ENCODE measurements around the gene COL13A1. TPM values are rescaled to one million over a fixed set of nuclear protein-coding genes. Genes with fewer than 3 reads are reported as not detected.

The COL13A1 gene
- total and polyA plus RNA-seq, 10 donors = 4.1 to 16.1 (median 9.5) TPM

DNA sequence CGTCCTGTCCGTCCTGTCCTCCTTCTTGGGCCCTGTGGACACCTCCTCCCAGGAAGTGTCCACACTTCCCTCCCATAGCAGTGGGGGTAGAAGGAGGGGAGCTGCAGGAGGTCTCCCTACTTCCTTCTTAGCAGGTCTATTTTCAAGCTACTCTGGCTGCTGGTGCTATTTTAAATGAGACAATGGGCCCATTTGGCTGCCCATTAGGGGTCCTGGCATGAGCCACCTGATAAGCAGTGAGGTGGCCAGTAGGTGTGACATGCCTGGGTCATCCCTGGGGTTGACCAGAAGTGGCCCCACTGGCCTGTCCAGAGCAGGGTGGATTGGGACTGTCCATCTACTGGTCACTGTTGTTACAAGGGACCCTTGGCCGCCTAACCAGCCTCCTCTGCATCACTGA lies 75.2 kb downstream of the COL13A1 start:
- H3K27me3 ChIP-seq (replicated peaks in 1 of 7) = peaks cover 0 to 45% (median 5%) of the 10 kb centered on the region in 7 donors
- no peaks in the 10 kb centered on the region for H3K36me3 ChIP-seq
- H3K27ac ChIP-seq = no peak overlapping the region
- intact Hi-C loops (cut with DNase I; ENCODE audit: low total_unique reads) = no loop called here
- peaks cover 0 to 4% (median 0%) of the 10 kb centered on the region in 6 donors for H3K4me1 ChIP-seq
- 73 to 93% (median 79%) methylated on average over 3 of the region's 3 CpGs for WGBS, 5 donors
- no peak overlapping the region for H3K4me3 ChIP-seq
- TF ChIP-seq POLR2AphosphoS5 (IDR thresholded peaks at IDR 0.05) (no peak), POLR2A (IDR thresholded peaks at IDR 0.05) (no peak), CTCF (IDR thresholded peaks at IDR 0.05 in 8 of 11, conservative IDR thresholded peaks at IDR 0.05 in 3 of 11) (no peak)
- no peak for DNase-seq
- H3K9me3 ChIP-seq = no peaks in the 10 kb centered on the region

DNA sequence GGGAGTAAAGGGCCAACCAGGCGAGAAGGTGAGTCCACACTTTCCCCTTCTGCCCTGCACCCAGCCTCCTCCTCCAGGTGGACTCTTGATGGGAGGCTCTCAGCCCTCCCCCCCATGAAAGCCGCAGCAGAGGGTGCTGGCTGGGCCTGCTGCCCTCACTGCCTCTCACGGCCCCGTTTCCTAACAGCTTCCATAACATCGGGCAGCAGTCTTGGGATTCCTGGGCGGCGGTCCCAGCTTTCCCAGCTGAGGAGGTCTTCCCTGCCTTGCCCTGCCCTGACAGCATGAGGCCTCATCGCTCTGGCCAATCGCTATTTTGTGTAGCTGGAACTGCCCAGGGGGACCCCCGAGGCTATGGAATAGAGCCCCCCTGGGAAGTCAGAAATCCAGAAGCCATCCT lies 76.3 kb downstream of the COL13A1 start:
- Histone ChIP-seq H3K27ac (no peak overlapping the region), H3K4me1 (peaks cover 0 to 4% (median 0%) of the 10 kb centered on the region in 6 donors), H3K4me3 (no peak overlapping the region), H3K27me3 (replicated peaks in 1 of 7) (peaks cover 0 to 54% (median 5%) of the 10 kb centered on the region in 7 donors), H3K9me3 (no peaks in the 10 kb centered on the region), H3K36me3 (no peaks in the 10 kb centered on the region)
- intact Hi-C loops (cut with DNase I; ENCODE audit: low total_unique reads) = no loop called here
- 80 to 91% (median 88%) methylated on average over 8 to 10 of the region's 10 CpGs for WGBS, 5 donors
- no peak for DNase-seq
- TF ChIP-seq CTCF (IDR thresholded peaks at IDR 0.05 in 8 of 11, conservative IDR thresholded peaks at IDR 0.05 in 3 of 11) (no peak), POLR2AphosphoS5 (IDR thresholded peaks at IDR 0.05) (no peak), POLR2A (IDR thresholded peaks at IDR 0.05) (no peak)

DNA sequence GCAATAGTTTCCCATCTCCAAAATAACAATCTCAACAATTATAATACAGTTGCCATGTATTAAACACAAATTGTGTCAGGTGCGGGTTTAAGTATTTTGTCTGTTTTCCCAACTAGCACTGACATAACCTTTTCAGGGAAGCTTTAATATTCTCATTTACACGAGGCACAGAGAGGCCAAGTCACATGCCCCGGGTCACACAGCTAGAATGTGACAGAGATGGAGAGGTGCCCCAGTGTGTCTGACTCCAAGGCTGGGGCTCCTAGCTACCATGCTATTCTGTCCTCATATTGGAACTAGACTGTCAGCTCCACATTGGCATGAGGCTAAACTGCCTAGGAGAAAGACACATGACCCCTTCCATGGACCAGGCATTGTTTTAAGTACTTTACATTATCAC lies 77.2 kb downstream of the COL13A1 start:
- peaks cover 0 to 59% (median 5%) of the 10 kb centered on the region in 7 donors for H3K27me3 ChIP-seq (replicated peaks in 1 of 7)
- WGBS, 5 donors = 78 to 87% (median 86%) methylated on average over 3 of the region's 3 CpGs
- H3K36me3 ChIP-seq = no peaks in the 10 kb centered on the region
- TF ChIP-seq POLR2A (IDR thresholded peaks at IDR 0.05) = no peak
- TF ChIP-seq POLR2AphosphoS5 (IDR thresholded peaks at IDR 0.05) = no peak
- TF ChIP-seq CTCF (IDR thresholded peaks at IDR 0.05 in 8 of 11, conservative IDR thresholded peaks at IDR 0.05 in 3 of 11) = no peak
- H3K9me3 ChIP-seq = no peaks in the 10 kb centered on the region
- H3K4me3 ChIP-seq = no peak overlapping the region
- DNase-seq = no peak
- intact Hi-C loops (cut with DNase I; ENCODE audit: low total_unique reads) = no loop called here
- H3K27ac ChIP-seq = no peak overlapping the region
- peaks cover 0 to 4% (median 0%) of the 10 kb centered on the region in 6 donors for H3K4me1 ChIP-seq

DNA sequence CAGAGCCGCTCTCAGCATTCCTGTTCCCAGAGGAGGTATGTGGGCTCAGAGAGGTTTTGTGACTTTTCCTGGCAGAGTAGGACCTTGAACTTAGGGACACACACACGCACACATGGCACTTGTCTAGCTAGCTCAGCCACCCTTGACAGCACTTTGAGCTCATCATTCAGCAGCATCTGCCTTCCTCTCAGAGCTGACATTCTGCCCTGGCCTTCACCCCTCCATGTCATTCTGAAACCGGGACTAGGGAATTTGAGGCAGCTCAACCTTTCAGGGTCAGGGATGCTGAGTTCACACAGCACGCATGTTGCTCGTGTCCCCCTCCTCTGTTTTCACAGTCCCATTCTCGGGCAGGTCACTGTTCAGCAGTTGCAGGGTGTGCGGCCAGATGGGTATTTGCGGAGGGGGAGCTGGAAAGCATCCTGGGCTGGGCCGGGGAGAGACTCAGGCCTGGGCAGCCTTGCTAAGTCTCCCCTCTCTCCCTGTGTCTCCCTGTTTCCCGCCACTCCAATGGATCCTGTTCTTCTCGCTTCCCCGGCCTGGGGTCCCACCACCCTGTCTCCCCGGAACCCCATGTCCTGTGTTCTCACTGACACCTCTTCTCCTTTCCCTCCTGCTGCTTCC lies 78.0 kb downstream of the COL13A1 start:
- peaks cover 0 to 59% (median 5%) of the 10 kb centered on the region in 7 donors for H3K27me3 ChIP-seq (replicated peaks in 1 of 7)
- peaks cover 0 to 4% (median 0%) of the 10 kb centered on the region in 6 donors for H3K4me1 ChIP-seq
- no peaks in the 10 kb centered on the region for H3K9me3 ChIP-seq
- no peaks in the 10 kb centered on the region for H3K36me3 ChIP-seq
- intact Hi-C loops (cut with DNase I; ENCODE audit: low total_unique reads) = no loop called here
- no peak for DNase-seq
- H3K4me3 ChIP-seq = no peak overlapping the region
- no peak overlapping the region for H3K27ac ChIP-seq
- TF ChIP-seq POLR2A (IDR thresholded peaks at IDR 0.05) (no peak), CTCF (IDR thresholded peaks at IDR 0.05 in 8 of 11, conservative IDR thresholded peaks at IDR 0.05 in 3 of 11) (no peak), POLR2AphosphoS5 (IDR thresholded peaks at IDR 0.05) (peak in 1 of 3 donors; percentile 14)
- WGBS, 5 donors = 60 to 87% (median 84%) methylated on average over 13 of the region's 13 CpGs
